Measurements from ENCODE around the gene GAA.
"Not testable (repeated sequence)": the region's sequence is repeated elsewhere in the genome, so short reads cannot be mapped to it uniquely, and the experiment has no call there.

GAA gene

GRCh38 chr17:80082403-80083135, 18.8 kb upstream of the GAA start:
- in situ Hi-C loops (cut with HindIII; ENCODE audit: low sequenced_read_pairs), result no loop called here

- in situ Hi-C loops (cut with HindIII; ENCODE audit: low sequenced_read_pairs), result no loop called here
These were observed 18.2 kb upstream of the GAA start for GRCh38 chr17:80083136-80083661.

GRCh38 chr17:80084773-80085172, 16.6 kb upstream of the GAA start:
- in situ Hi-C loops (cut with HindIII; ENCODE audit: low sequenced_read_pairs), result no loop called here

GRCh38 chr17:80086081-80086480, 15.3 kb upstream of the GAA start:
- in situ Hi-C loops (cut with HindIII; ENCODE audit: low sequenced_read_pairs), result no loop called here

GRCh38 chr17:80086616-80087015, 14.8 kb upstream of the GAA start:
- in situ Hi-C loops (cut with HindIII; ENCODE audit: low sequenced_read_pairs), result no loop called here

- in situ Hi-C loops (cut with HindIII; ENCODE audit: low sequenced_read_pairs), result no loop called here
These were observed 13.8 kb upstream of the GAA start for GRCh38 chr17:80087346-80088265.

- in situ Hi-C loops (cut with HindIII; ENCODE audit: low sequenced_read_pairs), result no loop called here
These were observed 11.6 kb upstream of the GAA start for GRCh38 chr17:80089762-80090161.

GRCh38 chr17:80090164-80090563, 11.2 kb upstream of the GAA start:
- in situ Hi-C loops (cut with HindIII; ENCODE audit: low sequenced_read_pairs), result not testable (repeated sequence)

- in situ Hi-C loops (cut with HindIII; ENCODE audit: low sequenced_read_pairs), result no loop called here
These were observed 10.0 kb upstream of the GAA start for GRCh38 chr17:80091376-80091775.

- in situ Hi-C loops (cut with HindIII; ENCODE audit: low sequenced_read_pairs), result no loop called here
These were observed 8.4 kb upstream of the GAA start for GRCh38 chr17:80092959-80093358.

- in situ Hi-C loops (cut with HindIII; ENCODE audit: low sequenced_read_pairs), result no loop called here
These were observed 6.1 kb upstream of the GAA start for GRCh38 chr17:80095038-80095843.

- in situ Hi-C loops (cut with HindIII; ENCODE audit: low sequenced_read_pairs), result no loop called here
These were observed 5.4 kb upstream of the GAA start for GRCh38 chr17:80095844-80096475.

- in situ Hi-C loops (cut with HindIII; ENCODE audit: low sequenced_read_pairs), result no loop called here
These were observed 4.8 kb upstream of the GAA start for GRCh38 chr17:80096561-80097021.

- in situ Hi-C loops (cut with HindIII; ENCODE audit: low sequenced_read_pairs), result no loop called here
These were observed 4.2 kb upstream of the GAA start for GRCh38 chr17:80097127-80097621.

GRCh38 chr17:80097844-80098691, 3.3 kb upstream of the GAA start:
- in situ Hi-C loops (cut with HindIII; ENCODE audit: low sequenced_read_pairs), result no loop called here

GRCh38 chr17:80099291-80100034, 1.9 kb upstream of the GAA start:
- in situ Hi-C loops (cut with HindIII; ENCODE audit: low sequenced_read_pairs), result no loop called here

- in situ Hi-C loops (cut with HindIII; ENCODE audit: low sequenced_read_pairs), result no loop called here
These were observed 1.4 kb upstream of the GAA start for GRCh38 chr17:80100035-80100323.

- in situ Hi-C loops (cut with HindIII; ENCODE audit: low sequenced_read_pairs), result no loop called here
These were observed 724 bp downstream of the GAA start for GRCh38 chr17:80101946-80102663.

Data from endothelial cell of hepatic sinusoid (primary cell).